Epithelial cell of esophagus (primary cell): Measurements from ENCODE around the gene CDK2.
"Not testable (repeated sequence)": the region's sequence is repeated elsewhere in the genome, so short reads cannot be mapped to it uniquely, and the experiment has no call there.

Source experiments
- DNase-seq: peaks from one replicate; pipeline ENCODE4 v3.0.0; 2010; ENCODE audit warnings: low read depth
- H3K4me3 ChIP-seq: 2 replicates; pipeline ENCODE4 v1.5.1; 2011; ENCODE audit warnings: mild to moderate bottlenecking, low read length, control low read depth
- CTCF ChIP-seq: IDR thresholded peaks from 2 replicates; pipeline ENCODE4 v1.5.1; 2011; ENCODE audit warnings: low read depth, mild to moderate bottlenecking, low read length, control low read depth, inconsistent platforms; ENCODE audit not compliant: insufficient read depth; ENCODE audit errors: missing control alignments

CDK2 gene

GRCh38 chr12:56001487-56002100 lies 35.0 kb downstream of the CDK2 start:
- H3K4me3 ChIP-seq, result no peak overlapping the region
- no peak for DNase-seq
- no peak for TF ChIP-seq CTCF

GRCh38 chr12:56003376-56003775 lies 36.7 kb downstream of the CDK2 start:
- H3K4me3 ChIP-seq, DNase-seq: not testable (repeated sequence)

GRCh38 chr12:56004211-56004610 lies 37.6 kb downstream of the CDK2 start:
- DNase-seq, result no peak
- H3K4me3 ChIP-seq, result no peak overlapping the region
- TF ChIP-seq CTCF, result no peak

GRCh38 chr12:56007564-56008559 lies 41.2 kb downstream of the CDK2 start:
- DNase-seq, result peak; percentile 36
- H3K4me3 ChIP-seq, result peak overlapping the region; percentile 74
- TF ChIP-seq CTCF, result no peak

- DNase-seq, result no peak
- H3K4me3 ChIP-seq, result no peak overlapping the region
- no peak for TF ChIP-seq CTCF
Observed at GRCh38 chr12:56010111-56010570, 43.5 kb downstream of the CDK2 start.

- no peak overlapping the region for H3K4me3 ChIP-seq
- no peak for DNase-seq
- TF ChIP-seq CTCF, result no peak
Observed at GRCh38 chr12:56011509-56012090, 45.0 kb downstream of the CDK2 start.

GRCh38 chr12:56013482-56013881 lies 46.9 kb downstream of the CDK2 start:
- no peak for DNase-seq
- TF ChIP-seq CTCF, result no peak
- H3K4me3 ChIP-seq, result no peak overlapping the region
